ENCODE measurements around the gene PYGM.

The PYGM gene

GRCh38 chr11:64759722-64760719 is at the start of gene PYGM:
TSS of gene PYGM (minus strand) at chr11:64759974. CDS start at chr11:64759898, 76 bp downstream.
- peak; percentile 33 for DNase-seq

GRCh38 chr11:64805481-64805880 is 45.7 kb upstream of the PYGM start:
- DNase-seq: no peak

- no peak for DNase-seq
These were observed 44.8 kb upstream of the PYGM start for GRCh38 chr11:64804346-64805210.

- no peak for DNase-seq
These were observed 44.1 kb upstream of the PYGM start for GRCh38 chr11:64803846-64804345.

- DNase-seq: peak; percentile 90
These were observed 43.5 kb upstream of the PYGM start, which contains the start of gene MAP4K2 for GRCh38 chr11:64803158-64803845. TSS of gene MAP4K2 (minus strand) at chr11:64803214. CDS start at chr11:64803149, 65 bp downstream.

- peak; percentile 52 for DNase-seq
These were observed 42.8 kb upstream of the PYGM start for GRCh38 chr11:64802370-64803157.

- no peak for DNase-seq
These were observed 42.0 kb upstream of the PYGM start for GRCh38 chr11:64801561-64802369.

GRCh38 chr11:64801158-64801464 is 41.3 kb upstream of the PYGM start:
- no peak for DNase-seq

- no peak for DNase-seq
These were observed 40.8 kb upstream of the PYGM start for GRCh38 chr11:64800303-64801157.

GRCh38 chr11:64799623-64800302 is 40.0 kb upstream of the PYGM start:
- no peak for DNase-seq

GRCh38 chr11:64799256-64799622 is 39.5 kb upstream of the PYGM start:
- no peak for DNase-seq

- DNase-seq: no peak
These were observed 37.2 kb upstream of the PYGM start for GRCh38 chr11:64796757-64797541.

- DNase-seq: no peak
These were observed 36.4 kb upstream of the PYGM start for GRCh38 chr11:64796047-64796756.

- no peak for DNase-seq
These were observed 34.8 kb upstream of the PYGM start for GRCh38 chr11:64794526-64794925.

GRCh38 chr11:64793271-64794160 is 33.7 kb upstream of the PYGM start:
- DNase-seq: no peak

GRCh38 chr11:64792482-64792881 is 32.7 kb upstream of the PYGM start:
- DNase-seq: no peak

GRCh38 chr11:64791781-64792291 is 32.1 kb upstream of the PYGM start:
- DNase-seq: no peak
